ENCODE results near the gene ANKS1A. TPM values are rescaled to one million over a fixed set of nuclear protein-coding genes. Genes with fewer than 3 reads are reported as not detected.
"Not testable (repeated sequence)": the region's sequence is repeated elsewhere in the genome, so short reads cannot be mapped to it uniquely, and the experiment has no call there.

The ANKS1A gene
- polyA plus RNA-seq, 1 donor: 42.0 TPM

- no peak for DNase-seq
Measured at GRCh38 chr6:34877869-34878485, 11.1 kb upstream of the ANKS1A start.

DNA sequence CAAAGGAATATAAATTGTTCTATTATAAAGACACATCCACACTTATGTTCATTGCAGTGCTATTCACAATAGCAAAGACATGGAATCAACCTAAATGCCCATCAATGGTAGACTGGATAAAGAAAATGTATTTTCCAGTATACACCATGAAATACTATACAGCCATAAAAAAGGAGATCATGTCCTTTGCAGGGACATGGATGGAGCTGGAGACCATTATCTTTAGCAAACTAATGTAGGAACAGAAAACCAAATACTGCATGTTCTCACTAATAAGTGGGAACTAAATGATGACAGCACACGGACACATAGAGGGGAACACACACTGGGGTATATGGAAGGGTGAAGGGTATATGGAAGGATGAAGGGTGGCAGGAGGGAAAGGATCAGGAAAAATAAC is 5.0 kb upstream of the ANKS1A start:
- DNase-seq: not testable (repeated sequence)

GRCh38 chr6:34884996-34885395 is 4.1 kb upstream of the ANKS1A start:
- DNase-seq: no peak

DNA sequence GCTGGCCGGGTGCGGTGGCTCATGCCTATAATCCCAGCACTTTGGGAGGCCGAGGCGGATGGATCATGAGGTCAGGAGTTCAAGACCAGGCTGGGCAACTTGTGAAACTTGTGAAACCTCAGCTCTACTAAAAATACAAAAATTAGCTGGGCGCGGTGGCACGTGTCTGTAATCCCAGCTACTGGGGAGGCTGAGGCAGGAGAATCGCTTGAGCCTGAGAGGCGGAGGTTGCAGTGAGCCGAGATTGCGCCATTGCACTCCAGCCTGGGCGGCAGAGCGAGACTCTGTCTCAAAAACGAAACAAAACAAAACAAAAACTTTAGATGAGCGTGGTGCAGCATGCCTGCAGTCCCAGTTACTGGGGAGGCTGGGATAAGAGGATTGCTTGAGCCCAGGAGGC is 3.2 kb upstream of the ANKS1A start:
- not testable (repeated sequence) for DNase-seq

DNA sequence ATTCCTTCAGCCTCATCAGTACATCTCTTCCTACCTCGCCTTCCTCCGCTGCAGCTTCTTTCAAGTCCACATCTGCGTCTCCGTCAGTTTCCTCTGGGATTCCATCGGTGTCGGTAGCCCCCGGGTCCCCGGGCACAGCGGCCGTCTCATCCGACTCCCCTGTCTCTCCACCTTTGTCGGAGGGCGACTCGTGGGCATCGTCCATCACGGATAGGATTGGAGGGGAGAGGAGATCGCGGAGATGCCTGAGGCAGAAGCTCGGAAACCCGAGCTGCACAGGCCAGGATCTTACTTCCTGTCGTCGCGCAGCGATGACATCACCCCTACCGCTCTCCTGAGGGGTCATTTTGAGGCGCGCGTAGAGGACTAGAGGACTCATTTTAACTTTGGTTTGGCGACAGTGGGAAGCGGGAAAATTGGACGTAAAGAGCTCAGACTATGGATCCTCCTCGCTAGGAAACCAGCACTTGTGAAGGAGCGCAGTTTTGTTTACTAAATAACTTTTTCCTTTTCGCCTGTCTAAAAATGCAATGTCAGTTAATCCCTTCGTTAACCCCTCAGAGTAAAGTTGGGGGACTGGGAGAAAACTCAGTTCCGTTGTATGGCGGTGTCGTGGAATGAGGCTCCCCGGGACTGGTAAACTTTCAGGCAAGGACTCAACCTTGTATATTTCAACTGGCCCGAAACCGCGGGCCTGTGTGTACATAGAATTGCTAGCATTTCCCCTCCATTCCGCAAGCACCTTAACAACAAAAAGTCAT is 1.1 kb upstream of the ANKS1A start, which contains the start of gene TAF11:
TSS of gene TAF11 (minus strand) at position 290 of the 761 bp plus-strand sequence. CDS start at position 205, 85 bp downstream.
- DNase-seq: peak; percentile 95

DNA sequence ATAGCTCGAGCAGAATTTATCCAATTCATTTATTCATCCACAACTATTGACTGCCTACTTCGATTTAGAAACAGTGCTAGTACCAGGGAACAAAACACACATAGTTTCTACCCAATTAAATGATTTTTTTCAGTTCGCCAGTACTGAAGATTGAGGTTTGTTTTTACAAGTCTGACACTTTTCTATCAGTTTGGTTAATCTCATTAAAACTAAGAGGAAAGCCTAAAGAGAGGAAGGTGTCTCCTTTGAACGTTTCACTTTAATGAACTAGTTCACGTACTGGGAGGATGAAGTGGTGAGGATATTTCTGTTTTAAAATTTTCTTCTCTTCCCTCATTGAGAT is 570 bp upstream of the ANKS1A start:
- DNase-seq: peak; percentile 22

- DNase-seq: no peak
Measured at GRCh38 chr6:34890533-34890925, 1.5 kb downstream of the ANKS1A start.

GRCh38 chr6:34891296-34891695 is 2.2 kb downstream of the ANKS1A start:
- DNase-seq: no peak

DNA sequence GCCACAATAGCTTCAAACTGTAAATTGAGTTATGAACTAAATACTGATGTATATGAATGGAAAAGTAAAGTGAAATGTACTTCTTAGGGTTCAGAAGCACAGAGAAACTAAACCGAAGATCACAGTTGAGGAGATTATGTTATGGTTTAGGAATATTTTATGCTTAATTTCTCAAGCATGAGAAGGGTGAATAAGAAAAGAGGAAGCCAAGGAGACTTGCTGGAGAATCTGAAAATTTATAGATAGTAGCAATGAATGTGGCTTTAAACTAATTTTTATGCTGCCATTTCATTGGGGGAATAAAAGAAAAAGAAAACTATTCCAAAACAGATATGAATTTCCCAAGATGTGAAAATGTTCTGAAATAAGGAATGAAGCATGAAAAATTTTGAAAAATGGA is 5.6 kb downstream of the ANKS1A start:
- DNase-seq: no peak

DNA sequence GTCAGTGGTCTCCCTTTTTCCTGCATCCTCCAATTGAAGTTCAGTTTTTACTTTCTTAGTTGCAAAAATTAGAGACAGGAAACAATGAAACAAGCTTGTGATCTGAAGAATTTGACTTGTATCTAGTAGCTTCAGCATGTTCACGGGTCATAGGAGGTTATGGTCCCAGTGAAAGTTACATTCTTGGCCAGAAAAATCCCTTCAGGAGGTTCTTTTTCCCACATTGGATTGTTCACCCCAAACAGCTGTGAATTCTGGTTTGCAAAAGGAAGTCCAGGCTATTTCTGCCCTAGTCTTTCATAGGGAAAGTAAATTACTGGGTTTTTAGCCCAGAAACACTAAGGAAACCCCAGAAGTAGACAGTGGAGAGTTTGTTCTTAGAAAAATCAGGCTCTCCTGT is 8.1 kb downstream of the ANKS1A start:
- no peak for DNase-seq

GRCh38 chr6:34897716-34898115 is 8.7 kb downstream of the ANKS1A start:
- no peak for DNase-seq

GRCh38 chr6:34899748-34900147 is 10.7 kb downstream of the ANKS1A start:
- not testable (repeated sequence) for DNase-seq

DNA sequence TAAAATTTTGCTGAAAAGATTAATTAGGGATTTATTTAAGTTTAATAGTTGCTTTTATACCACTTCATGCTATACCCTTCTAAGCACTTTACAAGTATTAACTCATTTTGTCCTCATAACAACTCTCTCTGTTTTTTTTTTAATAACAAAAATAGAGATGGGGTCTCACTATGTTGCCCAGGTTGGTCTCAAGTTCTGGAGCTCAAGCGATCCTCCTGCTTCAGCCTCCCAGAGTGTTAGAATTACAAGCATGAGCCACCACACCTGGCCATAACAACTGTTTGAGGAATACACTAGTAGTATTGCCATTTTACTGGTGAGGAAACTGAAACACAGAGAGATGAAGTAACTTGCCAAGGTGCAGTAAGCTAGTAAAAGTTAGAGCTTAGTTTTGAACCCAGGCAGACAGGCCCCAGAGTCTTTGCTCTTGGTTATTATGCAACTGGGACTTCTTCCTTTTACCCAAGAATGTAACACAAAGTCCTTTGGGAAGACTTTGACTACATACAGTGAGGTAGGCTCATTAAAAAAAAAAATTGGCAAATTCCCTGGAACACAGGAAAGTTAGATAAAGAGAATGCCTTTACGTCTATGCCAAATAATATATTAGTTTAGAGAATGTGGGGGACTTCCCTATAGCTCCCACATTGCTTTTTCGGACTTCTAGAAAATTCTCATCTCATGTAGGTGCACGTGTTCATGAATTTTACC is 11.4 kb downstream of the ANKS1A start:
- no peak for DNase-seq

GRCh38 chr6:34901930-34902329 is 12.9 kb downstream of the ANKS1A start:
- DNase-seq: no peak

- DNase-seq: no peak
Measured at GRCh38 chr6:34904990-34905613, 16.0 kb downstream of the ANKS1A start.

DNA sequence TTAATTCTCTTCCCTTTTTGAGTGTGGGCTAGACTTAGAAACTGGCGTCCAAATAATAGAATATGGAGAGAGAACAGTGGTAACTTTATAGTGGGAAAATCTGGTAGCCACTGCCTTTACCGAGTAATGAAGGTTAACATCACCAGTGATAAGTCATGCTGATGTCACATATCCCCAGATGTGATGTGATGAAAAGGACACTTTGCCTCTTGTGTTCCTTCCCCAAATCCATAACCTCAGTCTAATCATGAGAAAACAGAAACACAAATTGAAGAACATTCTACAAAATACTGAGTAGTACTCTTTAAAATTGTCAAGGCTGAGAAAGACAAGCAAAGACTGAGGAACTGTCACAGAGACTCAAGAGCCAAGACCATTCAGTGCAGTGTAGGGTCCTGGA is 17.8 kb downstream of the ANKS1A start:
- DNase-seq: no peak

DNA sequence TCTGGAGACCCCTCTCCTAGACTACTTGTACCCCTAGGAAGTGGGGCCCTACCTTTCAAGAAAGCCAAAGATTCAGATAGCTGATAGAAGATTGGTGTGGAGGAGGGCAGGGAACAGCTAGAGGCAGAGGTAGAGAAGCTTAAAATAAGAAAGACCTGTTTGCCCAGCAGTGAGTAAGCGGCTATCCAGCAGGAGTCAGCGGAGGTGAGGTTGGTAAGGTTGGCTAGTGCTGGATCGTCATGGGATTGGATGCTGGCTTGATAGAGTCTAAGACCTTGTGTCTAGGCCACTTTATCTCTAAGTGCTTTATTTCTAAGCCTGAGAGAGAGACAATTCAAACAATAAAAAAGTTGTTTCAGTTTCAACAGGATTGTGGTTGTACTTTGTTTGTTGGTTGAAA is 19.1 kb downstream of the ANKS1A start:
- no peak for DNase-seq

DNA sequence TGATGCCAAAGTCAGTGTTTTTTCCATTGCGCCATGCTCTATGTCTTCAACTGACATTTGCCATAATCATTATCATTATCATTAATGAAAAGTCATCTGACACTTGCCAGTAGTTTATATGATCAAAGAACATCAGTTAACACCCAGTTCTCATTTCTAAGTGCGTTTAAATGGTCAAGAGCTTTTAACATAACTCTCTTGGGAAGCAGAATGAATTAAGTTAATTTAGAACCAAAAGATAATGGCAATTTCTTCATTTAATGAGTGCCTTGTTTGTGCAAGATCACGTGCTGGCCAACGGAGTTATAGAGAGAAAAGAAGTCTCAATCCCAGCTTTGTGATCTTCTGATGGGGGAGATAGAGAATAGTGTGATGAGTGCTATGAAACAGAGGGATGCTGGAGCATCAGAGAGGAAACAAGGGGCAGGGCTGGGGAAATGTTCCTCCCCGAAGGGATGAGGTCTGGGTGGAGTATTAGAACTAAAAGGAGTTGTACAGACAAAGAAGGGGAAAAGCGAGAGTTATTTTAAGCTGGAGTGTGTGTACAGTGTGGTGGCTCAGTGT is 20.3 kb downstream of the ANKS1A start:
- no peak for DNase-seq

DNA sequence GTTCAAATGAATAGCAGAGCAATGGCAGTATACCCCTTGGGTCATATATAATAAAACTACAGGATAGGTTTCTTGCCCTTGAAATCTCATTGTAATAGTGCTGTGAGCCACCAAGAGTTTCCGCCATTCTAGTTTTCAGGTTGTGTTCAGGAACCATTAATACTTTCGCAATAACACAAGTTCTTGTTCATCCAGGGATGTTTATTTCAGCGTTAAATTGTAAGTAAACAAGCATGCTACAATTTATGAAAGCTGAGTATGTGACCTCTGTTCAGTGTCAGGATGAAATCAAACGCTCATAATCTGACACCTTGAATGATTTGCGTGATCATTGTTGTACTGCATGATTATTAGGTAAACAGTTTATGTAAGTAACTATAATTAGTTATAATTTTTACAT is 22.8 kb downstream of the ANKS1A start:
- DNase-seq: no peak

DNA sequence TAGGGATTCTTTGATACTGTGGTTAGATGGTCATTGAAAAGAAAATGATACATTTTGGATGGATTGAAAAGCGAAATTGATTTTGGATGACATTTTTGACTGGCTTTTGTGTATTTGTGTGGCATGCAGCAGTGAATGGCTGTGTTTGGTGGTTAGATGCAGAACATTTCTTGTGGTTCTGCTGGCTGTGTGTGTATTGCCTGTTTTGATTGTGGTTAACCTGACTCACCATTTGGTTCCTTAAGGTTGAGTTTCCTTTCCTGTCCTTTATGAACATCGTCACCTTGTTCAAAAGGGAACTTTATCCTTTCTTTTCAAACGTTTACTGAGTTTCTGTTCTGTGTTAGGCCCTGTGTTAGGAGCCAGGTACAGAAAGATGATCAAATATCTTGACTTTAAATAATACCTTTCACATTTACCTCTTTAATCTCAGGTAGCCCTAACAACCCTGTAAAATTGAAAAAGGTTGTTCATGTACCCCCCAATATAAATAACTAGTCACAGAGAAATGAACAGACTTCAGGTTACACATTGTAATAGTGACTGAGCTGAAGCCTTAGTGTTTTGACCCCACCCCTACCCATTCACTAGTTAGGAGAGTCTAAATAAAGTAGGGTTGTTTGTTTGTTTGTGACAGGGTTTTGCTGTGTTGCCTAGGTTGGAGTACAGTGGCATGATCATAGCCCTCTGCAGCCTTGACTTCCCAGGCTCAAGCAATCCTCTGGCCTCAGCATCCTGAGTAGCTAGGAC is 23.8 kb downstream of the ANKS1A start:
- DNase-seq: no peak

DNA sequence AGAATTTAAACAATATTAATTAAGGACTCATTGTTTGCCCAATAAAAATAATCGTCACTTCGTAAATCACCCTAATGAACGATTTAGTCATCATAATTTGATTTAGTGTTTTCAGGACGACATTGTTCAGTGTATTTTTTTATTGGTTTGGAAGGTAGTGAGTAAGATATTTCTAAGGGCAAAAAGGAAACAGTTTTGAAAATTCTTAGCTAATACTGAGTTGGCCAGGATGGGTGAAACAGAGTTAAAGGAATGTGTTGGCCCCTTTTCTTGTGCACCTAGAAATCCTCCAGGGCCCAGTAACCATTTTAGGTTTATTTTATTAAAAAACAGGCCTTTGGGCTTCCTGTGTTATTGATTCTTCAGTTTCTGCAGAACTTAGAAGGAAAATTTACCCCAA is 25.3 kb downstream of the ANKS1A start:
- no peak for DNase-seq

Data from left kidney (tissue), 2 donors.